DND-41 (cell line): ENCODE data around the gene TBATA.

Experiments
- ATAC-seq: fragments of 200-7000 bp; cut with Tn5 transposase; 3 replicates; pipeline ENCODE4 v1.9.1; 2021; ENCODE audit warnings: low read depth; ENCODE audit not compliant: insufficient read depth
- DNase-seq: peaks from one replicate; pipeline ENCODE4 v3.0.0-alpha.2; 2020
- H2AFZ ChIP-seq: 2 replicates; pipeline ENCODE4 v1.6.0; 2012; ENCODE audit warnings: low read depth, low read length
- H3K27ac ChIP-seq: 2 replicates; pipeline ENCODE4 v1.5.1; 2012; ENCODE audit warnings: low read length, inconsistent platforms
- H3K27me3 ChIP-seq: fragments of 200-600 bp; sonication (generic); 2 replicates; pipeline ENCODE4 v1.6.0; 2012; ENCODE audit warnings: low read length, mild to moderate bottlenecking, inconsistent platforms; ENCODE audit not compliant: insufficient read depth, poor library complexity
- H3K36me3 ChIP-seq: 2 replicates; pipeline ENCODE4 v1.5.1; 2012; ENCODE audit warnings: low read length, inconsistent platforms; ENCODE audit not compliant: insufficient read depth
- H3K4me1 ChIP-seq: 2 replicates; pipeline ENCODE4 v1.5.1; 2012; ENCODE audit warnings: mild to moderate bottlenecking, low read length; ENCODE audit not compliant: insufficient read depth
- H3K4me2 ChIP-seq: 2 replicates; pipeline ENCODE4 v1.6.0; 2012; ENCODE audit warnings: mild to moderate bottlenecking, moderate library complexity, low read length, inconsistent platforms; ENCODE audit not compliant: insufficient read depth
- H3K4me3 ChIP-seq, 2 experiments: fragments of 200-600 bp in 1 of 2; shearing (Covaris generic) in 1 of 2; 2 replicates each; pipeline ENCODE4 v1.5.1; 2012 to 2016; ENCODE audit warnings: inconsistent platforms in 2 of 2, low read length in 2 of 2, mild to moderate bottlenecking in 2 of 2, low read depth in 1 of 2, moderate library complexity in 1 of 2
- H3K79me2 ChIP-seq: 2 replicates; pipeline ENCODE4 v1.6.0; 2012; ENCODE audit warnings: low read length, inconsistent platforms; ENCODE audit not compliant: insufficient read depth
- H3K9ac ChIP-seq: 2 replicates; pipeline ENCODE4 v1.6.0; 2012; ENCODE audit warnings: low read depth, mild to moderate bottlenecking, inconsistent platforms, low read length, moderate library complexity
- H3K9me3 ChIP-seq: 2 replicates; pipeline ENCODE4 v1.5.1; 2012; ENCODE audit warnings: low read length, moderate library complexity, mild to moderate bottlenecking, inconsistent platforms; ENCODE audit not compliant: insufficient read depth, severe bottlenecking
- H4K20me1 ChIP-seq: 2 replicates; pipeline ENCODE4 v1.6.0; 2012; ENCODE audit warnings: low read length; ENCODE audit not compliant: insufficient read depth
- CTCF ChIP-seq: IDR thresholded peaks from 2 replicates; pipeline ENCODE4 v1.5.1; 2012; ENCODE audit warnings: borderline replicate concordance, low read length, moderate library complexity, mild to moderate bottlenecking; ENCODE audit not compliant: poor library complexity, severe bottlenecking; ENCODE audit errors: extremely low read depth
- EZH2 ChIP-seq: IDR thresholded peaks from 3 replicates; pipeline ENCODE4 v1.6.1; 2012; ENCODE audit warnings: borderline replicate concordance, low read depth, mild to moderate bottlenecking, moderate library complexity, low read length, inconsistent platforms; ENCODE audit not compliant: severe bottlenecking

TBATA gene

GRCh38 chr10:70815504-70816219 lies 30.5 kb upstream of the TBATA start, which contains the start of gene SGPL1:
SGPL1 (plus strand) TSS chr10:70815948; CDS start chr10:70816854, 906 bp downstream.
- H3K27ac ChIP-seq, result peak within 1 kb of the TSS; percentile 76
- peak within 1 kb of the TSS; percentile 69 for H3K9ac ChIP-seq
- peak within 1 kb of the TSS; percentile 77 to 94 for H3K4me3 ChIP-seq
- H3K4me2 ChIP-seq, result peak within 1 kb of the TSS; percentile 97
- ATAC-seq, result peak; percentile 85
- H3K36me3 ChIP-seq, result peaks cover 17% of the 10 kb centered on the region; the same call in 1 of the 2 replicates
- DNase-seq, result peak; percentile 84
- no peaks in the 10 kb centered on the region for H3K9me3 ChIP-seq
- TF ChIP-seq EZH2 (no peak), CTCF (peak; percentile 97)
- H4K20me1 ChIP-seq, result no peaks in the 10 kb centered on the region
- H3K79me2 ChIP-seq, result peaks cover 12% of the 10 kb centered on the region
- peaks cover 25% of the 10 kb centered on the region for H3K4me1 ChIP-seq
- H3K27me3 ChIP-seq, result no peaks in the 10 kb centered on the region
- H2AFZ ChIP-seq, result peak within 1 kb of the TSS; percentile 100

DNA sequence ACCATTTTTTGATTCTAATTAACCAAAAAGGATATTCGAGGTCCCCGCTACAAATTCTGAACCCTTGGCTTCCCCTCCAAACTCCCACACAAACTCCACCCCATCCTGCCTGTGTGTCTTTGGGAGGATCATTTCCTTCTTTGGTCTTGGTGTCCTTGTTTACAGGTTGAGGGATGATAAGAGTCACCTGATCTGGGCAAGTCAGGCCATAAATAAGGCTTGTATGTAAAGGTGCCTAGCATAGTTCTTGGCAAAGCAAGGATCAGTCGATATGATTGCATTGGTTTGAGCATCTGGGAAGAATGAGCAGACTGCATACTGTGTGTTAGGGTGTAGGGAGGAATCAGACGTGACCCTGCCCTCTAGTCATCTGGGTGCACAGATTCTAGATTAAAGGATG lies 28.9 kb upstream of the TBATA start:
- H3K27ac ChIP-seq, result no peak overlapping the region
- TF ChIP-seq CTCF (no peak), EZH2 (no peak)
- H3K4me3 ChIP-seq, result no peak overlapping the region
- peaks cover 25% of the 10 kb centered on the region for H3K4me1 ChIP-seq
- no peak overlapping the region for H3K9ac ChIP-seq
- no peak overlapping the region for H3K4me2 ChIP-seq
- no peak overlapping the region for H2AFZ ChIP-seq
- DNase-seq (no peak), ATAC-seq (no peak)
- no peaks in the 10 kb centered on the region for H4K20me1 ChIP-seq
- H3K9me3 ChIP-seq, result no peaks in the 10 kb centered on the region
- peaks cover 6% of the 10 kb centered on the region; the same call in 1 of the 2 replicates for H3K36me3 ChIP-seq
- no peaks in the 10 kb centered on the region for H3K27me3 ChIP-seq
- H3K79me2 ChIP-seq, result peaks cover 12% of the 10 kb centered on the region

DNA sequence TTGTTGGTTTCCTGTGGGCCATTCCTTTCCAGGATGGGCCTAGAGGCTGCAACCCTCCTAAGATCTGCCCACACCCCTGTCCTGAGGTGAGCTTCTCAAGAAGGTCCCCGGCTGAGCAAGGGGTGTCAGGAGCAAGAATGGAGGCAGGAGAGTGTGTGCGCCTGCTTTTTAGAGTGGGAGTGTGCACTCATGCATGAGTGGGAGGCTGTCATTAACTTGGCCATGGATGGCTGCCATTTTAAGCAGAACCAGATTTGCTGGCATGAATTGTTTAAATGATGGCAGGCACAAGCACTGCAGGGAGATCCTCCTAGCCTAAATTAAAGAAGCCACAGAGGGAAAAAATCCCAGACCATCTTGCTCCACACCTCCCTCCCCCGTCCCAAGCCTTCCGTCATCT lies 27.6 kb upstream of the TBATA start:
- no peaks in the 10 kb centered on the region for H3K9me3 ChIP-seq
- TF ChIP-seq EZH2 (no peak), CTCF (no peak)
- H3K79me2 ChIP-seq, result peaks cover 12% of the 10 kb centered on the region
- H3K27me3 ChIP-seq, result no peaks in the 10 kb centered on the region
- no peak overlapping the region for H3K9ac ChIP-seq
- no peaks in the 10 kb centered on the region for H3K36me3 ChIP-seq
- DNase-seq (no peak), ATAC-seq (no peak)
- peaks cover 25% of the 10 kb centered on the region for H3K4me1 ChIP-seq
- no peak overlapping the region for H3K4me2 ChIP-seq
- no peaks in the 10 kb centered on the region for H4K20me1 ChIP-seq
- no peak overlapping the region for H3K27ac ChIP-seq
- no peak overlapping the region for H3K4me3 ChIP-seq
- no peak overlapping the region for H2AFZ ChIP-seq
